A549 (cell line): Measurements from ENCODE around the gene PLCB2. TPM values are rescaled to one million over a fixed set of nuclear protein-coding genes. Genes with fewer than 3 reads are reported as not detected.

Source experiments
- ATAC-seq, 2 experiments: fragments of 200-7000 bp in 1 of 2; fragments of >200 bp in 1 of 2; cut with Nextera tagmentation in 1 of 2; cut with Tn5 transposase in 1 of 2; 3 replicates each; pipeline versions ENCODE4 v1.8.0 to v1.9.1; 2018 to 2020; ENCODE audit warnings: mild to moderate bottlenecking in 1 of 2, moderate library complexity in 1 of 2
- CTCF ChIA-PET: fragments of 300-600 bp; sonication (Branson Sonifier 250); formaldehyde crosslinking; extraction: SDS; loops from one replicate; lab custom pipeline; 2021; ENCODE audit warnings: antibody characterized with exemption, inconsistent platforms; lab: Yijun Ruan, JAX
- POLR2A ChIA-PET: fragments of 350-600 bp; formaldehyde crosslinking; extraction: SDS; loops from one replicate; lab custom pipeline; 2021; ENCODE audit warnings: antibody characterized with exemption, inconsistent platforms; lab: Yijun Ruan, JAX
- DNase-seq, 2 experiments: peaks; one replicate each; pipeline versions ENCODE4 v3.0.0 to v3.0.0-alpha.2; 2011 to 2016; ENCODE audit warnings: low read depth in 1 of 2, low spot score in 1 of 2
- FAIRE-seq: peaks from 2 replicates; lab custom pipeline; 2011; peaks lifted over from hg19 to GRCh38; lab: Jason Lieb, UNC
- H3K27ac ChIP-seq, 2 experiments: fragments of >200 bp; sonication (Bioruptor Twin); formaldehyde crosslinking; 3 replicates each; pipeline ENCODE4 v1.5.1; 2016 to 2017
- H3K4me1 ChIP-seq: fragments of >200 bp; sonication (Bioruptor Twin); formaldehyde crosslinking; 3 replicates; pipeline ENCODE4 v1.6.1; 2016
- H3K4me2 ChIP-seq: fragments of >200 bp; sonication (Bioruptor Twin); formaldehyde crosslinking; 3 replicates; pipeline ENCODE4 v1.6.1; 2016
- H3K4me3 ChIP-seq: fragments of >200 bp; sonication (Bioruptor Twin); formaldehyde crosslinking; 3 replicates; pipeline ENCODE4 v1.5.1; 2016
- H3K9me3 ChIP-seq: fragments of >200 bp; sonication (Bioruptor Twin); formaldehyde crosslinking; 3 replicates; pipeline ENCODE4 v1.6.1; 2016
- BHLHE40 ChIP-seq: IDR thresholded peaks from 2 replicates; pipeline ENCODE4 v1.6.1; 2012; ENCODE audit warnings: low read depth, low read length, inconsistent platforms
- CBX8 ChIP-seq: fragments of 200-600 bp; sonication (generic); IDR thresholded peaks from 2 replicates; pipeline ENCODE4 v1.6.1; 2016
- CEBPB ChIP-seq, 2 experiments: fragments of >200 bp in 1 of 2; sonication (Bioruptor Twin) in 1 of 2; formaldehyde crosslinking in 1 of 2; IDR thresholded peaks; 2 replicates each; pipeline ENCODE4 v1.6.1; 2012 to 2016
- CHD4 ChIP-seq: fragments of 200-600 bp; sonication (generic); IDR thresholded peaks from 2 replicates; pipeline ENCODE4 v1.6.1; 2016; ENCODE audit warnings: antibody characterized with exemption, mild to moderate bottlenecking, borderline replicate concordance
- FOSB ChIP-seq: fragments of 250-450 bp; sonication (Bioruptor Pico); IDR thresholded peaks from 2 replicates; pipeline ENCODE4 v1.5.0; 2020; ENCODE audit warnings: mild to moderate bottlenecking, moderate library complexity
- GATA3 ChIP-seq: IDR thresholded peaks from 2 replicates; pipeline ENCODE4 v1.6.1; 2012; ENCODE audit warnings: borderline replicate concordance
- HOXB13 ChIP-seq: fragments of 250-450 bp; sonication (Bioruptor Pico); IDR thresholded peaks from 2 replicates; pipeline ENCODE4 v1.5.0; 2020; ENCODE audit warnings: low read depth, mild to moderate bottlenecking, moderate library complexity
- HOXB5 ChIP-seq: fragments of 250-450 bp; sonication (Bioruptor Pico); IDR thresholded peaks from 2 replicates; pipeline ENCODE4 v1.5.0; 2020; ENCODE audit warnings: mild to moderate bottlenecking, moderate library complexity
- JUN ChIP-seq, 2 experiments: fragments of >200 bp; sonication (Bioruptor Twin); formaldehyde crosslinking; IDR thresholded peaks; 2 replicates in 1 of 2; 3 replicates in 1 of 2; pipeline ENCODE4 v1.6.1; 2016 to 2017
- KDM5A ChIP-seq: fragments of 200-600 bp; sonication (generic); IDR thresholded peaks from 2 replicates; pipeline ENCODE4 v1.6.1; 2016; ENCODE audit warnings: antibody characterized with exemption, mild to moderate bottlenecking
- POLR2AphosphoS2 ChIP-seq: conservative IDR thresholded peaks from 2 replicates; pipeline ENCODE4 v1.6.1; 2012; ENCODE audit warnings: low read length, improper control_type of control experiment, inconsistent platforms
- RAD21 ChIP-seq, 2 experiments: fragments of >200 bp in 1 of 2; sonication (Bioruptor Twin) in 1 of 2; formaldehyde crosslinking in 1 of 2; IDR thresholded peaks in 1 of 2; conservative IDR thresholded peaks in 1 of 2; 2 replicates in 1 of 2; 3 replicates in 1 of 2; pipeline ENCODE4 v1.6.1; 2012 to 2018; ENCODE audit warnings: inconsistent platforms in 1 of 2
- RFX5 ChIP-seq: fragments of 450-650 bp; IDR thresholded peaks from 2 replicates; pipeline ENCODE4 v1.7.1; 2014; ENCODE audit warnings: antibody characterized with exemption, mild to moderate bottlenecking, moderate library complexity
- TFCP2L1 ChIP-seq: fragments of 250-450 bp; sonication (Bioruptor Pico); IDR thresholded peaks from 2 replicates; pipeline ENCODE4 v1.5.0; 2021; ENCODE audit warnings: mild to moderate bottlenecking
- ZFP36 ChIP-seq: fragments of 450-650 bp; IDR thresholded peaks from 2 replicates; pipeline ENCODE4 v1.6.1; 2014; ENCODE audit warnings: borderline replicate concordance; ENCODE audit not compliant: partially characterized antibody
- WGBS: methylation state at CpG from one replicate; pipeline ENCODE4 v1.1.6; 2017; ENCODE audit errors: missing lambda C conversion rate; 5-methylcytosine and 5-hydroxymethylcytosine counted together
- polyA plus RNA-seq, 4 experiments: library from polyadenylated mRNA; depleted of rRNA in 3 of 4; stranded (reverse); fragments of >200 nt; fragmentation: RNase III in 1 of 4; extraction: RNeasy Plus Mini Kit Qiagen cat#74134 plus additional on column Dnase treatment in 1 of 4; gene quantifications; 2 replicates in 3 of 4; 3 replicates in 1 of 4; pipeline ENCODE4 v1.2.3, GENCODE V29; 2011 to 2017
- TF ChIP-seq, protein P1 (sequence below): fragments of 250-450 bp; sonication (Bioruptor Pico); IDR thresholded peaks from 2 replicates; pipeline ENCODE4 v1.5.0; 2020; ENCODE audit warnings: low read depth, mild to moderate bottlenecking, moderate library complexity
- TF ChIP-seq, protein P2 (sequence below): fragments of 150-350 bp; IDR thresholded peaks from 2 replicates; pipeline ENCODE4 v1.6.1; 2014; ENCODE audit warnings: low read depth, mild to moderate bottlenecking, low read length
- TF ChIP-seq, protein P3 (sequence below): fragments of 250-450 bp; sonication (Bioruptor Pico); IDR thresholded peaks from 2 replicates; pipeline ENCODE4 v1.5.0; 2021; ENCODE audit warnings: mild to moderate bottlenecking, moderate library complexity, borderline replicate concordance

Gene PLCB2
- polyA plus RNA-seq, 2 of the 4 experiments (the other 2 are of a cell fraction), result 0.30 to 0.49 TPM

DNA sequence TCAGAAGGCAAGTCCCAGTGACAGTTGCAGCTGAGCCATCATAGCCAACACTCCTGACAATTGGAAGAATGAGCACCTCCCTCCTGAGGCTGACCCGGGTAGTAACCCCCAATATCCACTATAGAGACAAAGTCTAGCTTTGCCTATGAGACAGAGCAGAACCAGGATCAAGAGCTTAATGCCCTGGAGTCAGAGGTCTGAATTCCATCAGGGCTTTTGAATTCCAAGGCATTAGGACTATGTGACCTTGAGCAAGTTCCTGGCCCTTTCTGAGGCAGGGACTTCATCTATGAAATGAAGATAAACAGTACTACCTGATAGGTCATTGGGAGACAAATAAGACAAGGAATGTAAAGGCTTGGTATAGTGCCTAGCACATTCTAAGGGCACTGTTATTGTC, 12.7 kb upstream of the PLCB2 start:
- no peak for ATAC-seq
- Histone ChIP-seq H3K27ac (no peak overlapping the region), H3K4me1 (peaks cover 9% of the 10 kb centered on the region; the same call in 1 of the 3 replicates), H3K4me2 (no peak overlapping the region), H3K4me3 (no peak overlapping the region), H3K9me3 (no peaks in the 10 kb centered on the region)
- no peak for FAIRE-seq
- TF ChIP-seq KDM5A, result no peak
- TF ChIP-seq ZFP36, result no peak
- no peak for TF ChIP-seq HOXB5 (CRISPR knock-in tag)
- TF ChIP-seq, protein P1, sequence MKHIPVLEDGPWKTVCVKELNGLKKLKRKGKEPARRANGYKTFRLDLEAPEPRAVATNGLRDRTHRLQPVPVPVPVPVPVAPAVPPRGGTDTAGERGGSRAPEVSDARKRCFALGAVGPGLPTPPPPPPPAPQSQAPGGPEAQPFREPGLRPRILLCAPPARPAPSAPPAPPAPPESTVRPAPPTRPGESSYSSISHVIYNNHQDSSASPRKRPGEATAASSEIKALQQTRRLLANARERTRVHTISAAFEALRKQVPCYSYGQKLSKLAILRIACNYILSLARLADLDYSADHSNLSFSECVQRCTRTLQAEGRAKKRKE, result no peak
- TF ChIP-seq, protein P2, sequence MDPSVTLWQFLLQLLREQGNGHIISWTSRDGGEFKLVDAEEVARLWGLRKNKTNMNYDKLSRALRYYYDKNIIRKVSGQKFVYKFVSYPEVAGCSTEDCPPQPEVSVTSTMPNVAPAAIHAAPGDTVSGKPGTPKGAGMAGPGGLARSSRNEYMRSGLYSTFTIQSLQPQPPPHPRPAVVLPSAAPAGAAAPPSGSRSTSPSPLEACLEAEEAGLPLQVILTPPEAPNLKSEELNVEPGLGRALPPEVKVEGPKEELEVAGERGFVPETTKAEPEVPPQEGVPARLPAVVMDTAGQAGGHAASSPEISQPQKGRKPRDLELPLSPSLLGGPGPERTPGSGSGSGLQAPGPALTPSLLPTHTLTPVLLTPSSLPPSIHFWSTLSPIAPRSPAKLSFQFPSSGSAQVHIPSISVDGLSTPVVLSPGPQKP, result no peak
- no peak for TF ChIP-seq CEBPB (IDR thresholded peaks at IDR 0.05)
- no peak for TF ChIP-seq POLR2AphosphoS2
- no peak for TF ChIP-seq HOXB13 (CRISPR knock-in tag)
- TF ChIP-seq CHD4, result no peak
- no peak for TF ChIP-seq GATA3
- TF ChIP-seq, protein P3, sequence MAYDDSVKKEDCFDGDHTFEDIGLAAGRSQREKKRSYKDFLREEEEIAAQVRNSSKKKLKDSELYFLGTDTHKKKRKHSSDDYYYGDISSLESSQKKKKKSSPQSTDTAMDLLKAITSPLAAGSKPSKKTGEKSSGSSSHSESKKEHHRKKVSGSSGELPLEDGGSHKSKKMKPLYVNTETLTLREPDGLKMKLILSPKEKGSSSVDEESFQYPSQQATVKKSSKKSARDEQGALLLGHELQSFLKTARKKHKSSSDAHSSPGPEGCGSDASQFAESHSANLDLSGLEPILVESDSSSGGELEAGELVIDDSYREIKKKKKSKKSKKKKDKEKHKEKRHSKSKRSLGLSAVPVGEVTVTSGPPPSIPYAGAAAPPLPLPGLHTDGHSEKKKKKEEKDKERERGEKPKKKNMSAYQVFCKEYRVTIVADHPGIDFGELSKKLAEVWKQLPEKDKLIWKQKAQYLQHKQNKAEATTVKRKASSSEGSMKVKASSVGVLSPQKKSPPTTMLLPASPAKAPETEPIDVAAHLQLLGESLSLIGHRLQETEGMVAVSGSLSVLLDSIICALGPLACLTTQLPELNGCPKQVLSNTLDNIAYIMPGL (CRISPR knock-in tag), result no peak
- no peak for TF ChIP-seq JUN (IDR thresholded peaks at IDR 0.05)
- no peak for TF ChIP-seq TFCP2L1 (CRISPR knock-in tag)
- no peak for TF ChIP-seq FOSB (CRISPR knock-in tag)
- TF ChIP-seq RFX5, result no peak
- no peak for TF ChIP-seq BHLHE40
- TF ChIP-seq RAD21 (conservative IDR thresholded peaks at IDR 0.05 in 1 of 2, IDR thresholded peaks at IDR 0.05 in 1 of 2), result no peak
- 50% methylated on average over 1 of the region's 1 CpG for WGBS
- ChIA-PET POLR2A (no interaction called here), CTCF (interaction anchor here (0.6 to 18.2 kb wide), 20 partner anchors 8 to 370 kb away, joined by 3 to 203 read pairs (median 5); partner anchors contain the start of genes ANKRD63, CCDC9B and PLCB2)
- no peak for DNase-seq

DNA sequence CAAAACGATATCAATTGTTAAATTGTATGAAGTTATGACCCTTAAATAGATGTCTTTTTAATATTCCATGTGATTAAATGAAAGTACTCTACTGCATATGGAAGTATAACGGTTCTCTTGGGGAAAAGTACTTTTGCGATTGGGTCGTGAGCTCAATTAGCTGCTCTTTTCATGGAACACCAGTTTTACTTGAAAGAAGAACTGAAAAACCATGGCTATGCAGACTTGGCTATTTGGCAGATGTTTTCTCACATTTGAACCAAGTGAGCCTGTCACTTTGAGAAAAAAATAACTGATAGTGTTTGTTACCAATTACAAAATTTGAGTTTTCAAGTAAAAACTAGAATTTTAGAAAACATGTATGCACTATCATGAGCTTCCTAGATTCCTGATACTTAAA, 9.8 kb upstream of the PLCB2 start:
- ATAC-seq, result no peak
- POLR2A ChIA-PET, result no interaction called here
- H3K27ac ChIP-seq, result no peak overlapping the region
- no peak for DNase-seq
- FAIRE-seq, result no peak
- TF ChIP-seq, protein P3 (CRISPR knock-in tag), result no peak
- TF ChIP-seq CBX8, result peak; percentile 37; the same call in 1 of the 2 replicates
- TF ChIP-seq, all 56 proteins: peak for 1
- Histone ChIP-seq H3K4me3 (no peak overlapping the region), H3K9me3 (no peaks in the 10 kb centered on the region), H3K4me2 (no peak overlapping the region), H3K4me1 (peaks cover 6% of the 10 kb centered on the region; the same call in 1 of the 3 replicates)
- 49% methylated on average over 4 of the region's 4 CpGs for WGBS
- CTCF ChIA-PET, result interaction anchor here (0.8 to 18.2 kb wide), 5 partner anchors 20 to 61 kb away, joined by 3 to 203 read pairs (median 4); partner anchors contain the start of gene CCDC9B
